Measurements from ENCODE around the gene SULT1E1.

SULT1E1 gene

DNA sequence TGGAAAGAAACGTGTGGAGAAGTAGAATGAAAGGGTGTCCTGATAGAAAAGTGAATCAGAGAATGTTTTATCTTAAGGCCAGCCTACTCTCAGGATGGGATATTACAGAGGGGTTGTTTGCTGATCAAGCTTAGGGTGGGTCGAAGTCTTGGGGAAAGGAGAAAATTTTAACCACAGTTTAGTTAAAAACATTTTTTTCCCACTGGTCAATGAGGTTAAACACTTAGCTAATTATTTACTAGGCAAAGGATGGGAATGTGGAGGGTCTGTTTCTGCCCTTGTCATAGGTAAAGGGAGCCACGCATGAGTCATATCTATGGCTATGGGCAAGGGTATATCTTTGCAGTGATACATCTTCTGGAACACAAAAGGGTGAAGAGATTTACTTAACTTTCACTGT, 16.1 kb upstream of the SULT1E1 start:
- Mint-ChIP-seq H3K27ac (peak overlapping the region; percentile 93 to 96 (median 95)), H3K9me3 (peaks cover 10% of the 10 kb centered on the region), H3K4me1 (peaks cover 32% of the 10 kb centered on the region)

GRCh38 chr4:69875576-69875975, 15.6 kb upstream of the SULT1E1 start:
- peak overlapping the region in 1 of 3 experiments; percentile 5 for H3K4me3 Mint-ChIP-seq
- peaks cover 32% of the 10 kb centered on the region for H3K4me1 Mint-ChIP-seq
- H3K27me3 Mint-ChIP-seq (ENCODE audit: low read depth): no peaks in the 10 kb centered on the region
- H3K27ac Mint-ChIP-seq: peak overlapping the region; percentile 93 to 96 (median 95)
- no peaks in the 10 kb centered on the region for H3K36me3 Mint-ChIP-seq (ENCODE audit: low read depth)
- peaks cover 10% of the 10 kb centered on the region for H3K9me3 Mint-ChIP-seq
- no peak for TF ChIP-seq CTCF (IDR thresholded peaks at IDR 0.05; ENCODE audit: unreplicated experiment in 3 of 3)

More for the DNA sequence above, 16.1 kb upstream of the SULT1E1 start:
- Mint-ChIP-seq H3K27me3 (ENCODE audit: low read depth) (no peaks in the 10 kb centered on the region), H3K36me3 (ENCODE audit: low read depth) (no peaks in the 10 kb centered on the region), H3K4me3 (peak overlapping the region in 2 of 3 experiments; percentile 2 to 5)
- TF ChIP-seq CTCF (IDR thresholded peaks at IDR 0.05; ENCODE audit: unreplicated experiment in 3 of 3): no peak

DNA sequence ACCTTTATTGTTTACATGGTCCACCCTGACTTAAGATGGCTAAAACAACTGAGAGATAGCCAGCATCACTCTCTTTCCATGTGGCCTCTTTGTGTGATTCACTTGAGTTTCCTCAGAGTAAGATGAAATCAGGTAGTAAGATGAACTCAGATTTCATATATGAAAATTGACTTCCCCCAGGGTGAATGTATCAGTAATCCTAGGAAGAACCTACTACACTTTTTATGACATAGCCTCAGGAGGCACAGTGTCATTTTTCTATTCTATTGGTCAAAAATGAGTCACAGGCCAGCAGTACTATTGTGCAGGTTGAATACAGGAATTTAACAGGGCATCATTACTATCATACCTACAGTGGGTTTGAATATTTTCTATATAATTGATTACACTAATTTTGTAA, 14.6 kb upstream of the SULT1E1 start:
- H3K27ac Mint-ChIP-seq: peak overlapping the region in 1 of 3 experiments; percentile 61
- H3K4me1 Mint-ChIP-seq: peaks cover 32% of the 10 kb centered on the region
- H3K27me3 Mint-ChIP-seq (ENCODE audit: low read depth): no peaks in the 10 kb centered on the region
- peaks cover 10% of the 10 kb centered on the region for H3K9me3 Mint-ChIP-seq
- TF ChIP-seq CTCF (IDR thresholded peaks at IDR 0.05; ENCODE audit: unreplicated experiment in 3 of 3): no peak
- H3K36me3 Mint-ChIP-seq (ENCODE audit: low read depth): no peaks in the 10 kb centered on the region
- H3K4me3 Mint-ChIP-seq: no peak overlapping the region

DNA sequence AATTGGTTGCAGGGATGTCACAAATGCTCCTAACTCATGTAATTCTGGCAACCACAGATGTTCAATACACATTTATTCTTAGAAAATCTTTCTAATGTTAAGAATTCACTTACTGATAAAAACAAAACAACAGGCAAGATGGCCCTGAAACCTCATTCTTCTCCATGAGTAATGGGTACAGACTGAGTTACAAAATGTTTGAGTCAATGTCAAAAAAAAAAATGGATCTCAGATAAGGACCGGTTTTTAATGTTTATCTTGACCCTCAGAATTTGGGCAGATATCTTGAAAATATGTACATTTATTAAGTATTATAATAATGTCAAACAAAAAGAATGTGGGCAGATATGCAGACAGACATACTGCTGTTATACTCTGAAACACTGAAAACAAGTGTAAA, 1.8 kb upstream of the SULT1E1 start:
- H3K4me3 Mint-ChIP-seq: no peak overlapping the region
- H3K27ac Mint-ChIP-seq: no peak overlapping the region
- no peaks in the 10 kb centered on the region for H3K4me1 Mint-ChIP-seq
- H3K36me3 Mint-ChIP-seq (ENCODE audit: low read depth): peaks cover 3% of the 10 kb centered on the region
- no peak for TF ChIP-seq CTCF (IDR thresholded peaks at IDR 0.05; ENCODE audit: unreplicated experiment in 3 of 3)
- no peaks in the 10 kb centered on the region for H3K9me3 Mint-ChIP-seq
- no peaks in the 10 kb centered on the region for H3K27me3 Mint-ChIP-seq (ENCODE audit: low read depth)

GRCh38 chr4:69860521-69861298, 765 bp upstream of the SULT1E1 start:
- Mint-ChIP-seq H3K4me3 (no peak overlapping the region), H3K9me3 (no peaks in the 10 kb centered on the region), H3K4me1 (peaks cover 6% of the 10 kb centered on the region), H3K27me3 (ENCODE audit: low read depth) (no peaks in the 10 kb centered on the region), H3K36me3 (ENCODE audit: low read depth) (peaks cover 10% of the 10 kb centered on the region), H3K27ac (no peak overlapping the region)
- no peak for TF ChIP-seq CTCF (IDR thresholded peaks at IDR 0.05; ENCODE audit: unreplicated experiment in 3 of 3)

- H3K9me3 Mint-ChIP-seq: no peaks in the 10 kb centered on the region
- peaks cover 14% of the 10 kb centered on the region for H3K36me3 Mint-ChIP-seq (ENCODE audit: low read depth)
- H3K27me3 Mint-ChIP-seq (ENCODE audit: low read depth): no peaks in the 10 kb centered on the region
- peaks cover 6% of the 10 kb centered on the region for H3K4me1 Mint-ChIP-seq
- H3K27ac Mint-ChIP-seq: no peak overlapping the region
- H3K4me3 Mint-ChIP-seq: no peak overlapping the region
- no peak for TF ChIP-seq CTCF (IDR thresholded peaks at IDR 0.05; ENCODE audit: unreplicated experiment in 3 of 3)
Measured at GRCh38 chr4:69859140-69859685, 732 bp downstream of the SULT1E1 start.
